Measurements from ENCODE around the gene EDEM2.
"Not testable (repeated sequence)": the region's sequence is repeated elsewhere in the genome, so short reads cannot be mapped to it uniquely, and the experiment has no call there.

Gene EDEM2

GRCh38 chr20:35168701-35169409, 21.7 kb upstream of the EDEM2 start:
- not testable (repeated sequence) for DNase-seq (ENCODE audit: low read depth)

- no peak for DNase-seq (ENCODE audit: low read depth)
These were observed 20.7 kb upstream of the EDEM2 start for GRCh38 chr20:35167787-35168186.

- no peak for DNase-seq (ENCODE audit: low read depth)
These were observed 19.2 kb upstream of the EDEM2 start for GRCh38 chr20:35166242-35166830.

GRCh38 chr20:35165221-35166185, 18.4 kb upstream of the EDEM2 start:
- DNase-seq (ENCODE audit: low read depth): no peak

GRCh38 chr20:35164531-35164930, 17.4 kb upstream of the EDEM2 start:
- not testable (repeated sequence) for DNase-seq (ENCODE audit: low read depth)

- DNase-seq (ENCODE audit: low read depth): not testable (repeated sequence)
These were observed 13.2 kb upstream of the EDEM2 start for GRCh38 chr20:35160341-35160740.

GRCh38 chr20:35156978-35157377, 9.8 kb upstream of the EDEM2 start:
- no peak for DNase-seq (ENCODE audit: low read depth)

GRCh38 chr20:35155936-35156335, 8.8 kb upstream of the EDEM2 start:
- DNase-seq (ENCODE audit: low read depth): no peak

GRCh38 chr20:35151736-35152135, 4.6 kb upstream of the EDEM2 start:
- DNase-seq (ENCODE audit: low read depth): no peak

- no peak for DNase-seq (ENCODE audit: low read depth)
These were observed 3.9 kb upstream of the EDEM2 start for GRCh38 chr20:35150846-35151579.

- DNase-seq (ENCODE audit: low read depth): not testable (repeated sequence)
These were observed 487 bp upstream of the EDEM2 start for GRCh38 chr20:35147575-35148071.

GRCh38 chr20:35146299-35146919, 727 bp downstream of the EDEM2 start:
- peak; percentile 17 for DNase-seq (ENCODE audit: low read depth)

- DNase-seq (ENCODE audit: low read depth): no peak
These were observed 2.0 kb downstream of the EDEM2 start for GRCh38 chr20:35145141-35145564.

GRCh38 chr20:35144694-35145093, 2.4 kb downstream of the EDEM2 start:
- DNase-seq (ENCODE audit: low read depth): no peak

GRCh38 chr20:35135867-35136586, 11.1 kb downstream of the EDEM2 start:
- DNase-seq (ENCODE audit: low read depth): no peak

- DNase-seq (ENCODE audit: low read depth): no peak
These were observed 12.3 kb downstream of the EDEM2 start for GRCh38 chr20:35134880-35135279.

GRCh38 chr20:35134472-35134871, 12.7 kb downstream of the EDEM2 start:
- DNase-seq (ENCODE audit: low read depth): no peak

GRCh38 chr20:35133735-35134134, 13.4 kb downstream of the EDEM2 start:
- DNase-seq (ENCODE audit: low read depth): no peak

- DNase-seq (ENCODE audit: low read depth): no peak
These were observed 14.1 kb downstream of the EDEM2 start for GRCh38 chr20:35133031-35133430.

GRCh38 chr20:35131934-35132333, 15.2 kb downstream of the EDEM2 start:
- DNase-seq (ENCODE audit: low read depth): no peak

- DNase-seq (ENCODE audit: low read depth): no peak
These were observed 17.5 kb downstream of the EDEM2 start for GRCh38 chr20:35129647-35130069.
